Parathyroid adenoma (tissue), 2 donors: Measurements from ENCODE around the gene HOXD11.

ENCODE experiments used
- H2AFZ ChIP-seq: fragments of 300-600 bp; sonication (generic); one replicate; pipeline ENCODE4 v1.7.0; 2017; ENCODE audit warnings: antibody characterized with exemption, mild to moderate bottlenecking
- H3K27ac ChIP-seq: fragments of 300-600 bp; sonication (generic); one replicate; pipeline ENCODE4 v1.7.0; 2017
- H3K27me3 ChIP-seq: fragments of 300-600 bp; sonication (generic); one replicate; pipeline ENCODE4 v1.7.0; 2017; ENCODE audit warnings: low read length; ENCODE audit not compliant: control insufficient read depth, insufficient read depth
- H3K36me3 ChIP-seq: fragments of 300-600 bp; sonication (generic); one replicate; pipeline ENCODE4 v1.7.0; 2017; ENCODE audit warnings: low read length; ENCODE audit not compliant: control insufficient read depth, insufficient read depth
- H3K4me1 ChIP-seq: fragments of 300-600 bp; sonication (generic); one replicate; pipeline ENCODE4 v1.7.0; 2017; ENCODE audit warnings: control low read depth
- H3K4me2 ChIP-seq: fragments of 300-600 bp; sonication (generic); one replicate; pipeline ENCODE4 v1.7.0; 2017; ENCODE audit warnings: low read length
- H3K4me3 ChIP-seq: fragments of 300-600 bp; sonication (generic); one replicate; pipeline ENCODE4 v1.7.0; 2017; ENCODE audit warnings: low read depth, low read length
- H3K79me2 ChIP-seq: fragments of 300-600 bp; sonication (generic); one replicate; pipeline ENCODE4 v1.7.0; 2017; ENCODE audit warnings: control low read depth
- H3K9ac ChIP-seq: fragments of 300-600 bp; sonication (generic); one replicate; pipeline ENCODE4 v1.7.0; 2017; ENCODE audit warnings: mild to moderate bottlenecking
- H3K9me3 ChIP-seq: fragments of 300-600 bp; sonication (generic); one replicate; pipeline ENCODE4 v1.7.0; 2017; ENCODE audit warnings: low read length; ENCODE audit not compliant: control insufficient read depth
- CTCF ChIP-seq: fragments of 300-600 bp; sonication (generic); IDR thresholded peaks from one replicate; pipeline ENCODE4 v1.7.0; 2017; ENCODE audit warnings: antibody characterized with exemption, mild to moderate bottlenecking
- donor health status: primary hyperparathyroidism.

The HOXD11 gene

GRCh38 chr2:176120364-176121189 is 13.5 kb downstream of the HOXD11 start:
- Histone ChIP-seq H3K36me3 (no peaks in the 10 kb centered on the region), H3K27me3 (peaks cover 36% of the 10 kb centered on the region), H2AFZ (no peak overlapping the region), H3K9me3 (no peaks in the 10 kb centered on the region), H3K79me2 (no peaks in the 10 kb centered on the region), H3K27ac (no peak overlapping the region), H3K4me1 (no peaks in the 10 kb centered on the region), H3K9ac (no peak overlapping the region), H3K4me2 (no peak overlapping the region), H3K4me3 (no peak overlapping the region)
- no peak for TF ChIP-seq CTCF

GRCh38 chr2:176121190-176122051 is 14.3 kb downstream of the HOXD11 start:
- Histone ChIP-seq H3K4me2 (no peak overlapping the region), H3K4me1 (no peaks in the 10 kb centered on the region), H2AFZ (no peak overlapping the region), H3K79me2 (no peaks in the 10 kb centered on the region), H3K4me3 (no peak overlapping the region), H3K9me3 (no peaks in the 10 kb centered on the region), H3K36me3 (no peaks in the 10 kb centered on the region), H3K27me3 (peaks cover 32% of the 10 kb centered on the region), H3K27ac (no peak overlapping the region), H3K9ac (no peak overlapping the region)
- TF ChIP-seq CTCF = no peak

- TF ChIP-seq CTCF = no peak
- Histone ChIP-seq H3K4me1 (no peaks in the 10 kb centered on the region), H3K79me2 (no peaks in the 10 kb centered on the region), H3K4me3 (peak overlapping the region; percentile 44), H3K4me2 (no peak overlapping the region), H3K9me3 (no peaks in the 10 kb centered on the region), H2AFZ (no peak overlapping the region), H3K9ac (no peak overlapping the region), H3K36me3 (no peaks in the 10 kb centered on the region), H3K27ac (no peak overlapping the region), H3K27me3 (peaks cover 27% of the 10 kb centered on the region)
These were observed 15.1 kb downstream of the HOXD11 start for GRCh38 chr2:176122052-176122682.

- Histone ChIP-seq H2AFZ (no peak within 1 kb of the TSS), H3K9me3 (no peaks in the 10 kb centered on the region), H3K4me1 (no peaks in the 10 kb centered on the region), H3K79me2 (no peaks in the 10 kb centered on the region), H3K9ac (no peak within 1 kb of the TSS), H3K4me3 (peak within 1 kb of the TSS; percentile 44), H3K36me3 (no peaks in the 10 kb centered on the region), H3K27ac (no peak within 1 kb of the TSS), H3K4me2 (peak within 1 kb of the TSS; percentile 13), H3K27me3 (peaks cover 25% of the 10 kb centered on the region)
- no peak for TF ChIP-seq CTCF
These were observed 15.8 kb downstream of the HOXD11 start, which contains the start of gene HOXD9 for GRCh38 chr2:176122683-176123410. Gene HOXD9 (plus strand): TSS chr2:176122719. CDS start chr2:176122769, 50 bp downstream.
